22Rv1 (cell line): ENCODE data around the gene FRMD3.

Source experiments
- CTCF ChIP-seq: fragments of 450-650 bp; IDR thresholded peaks from 2 replicates; pipeline ENCODE4 v1.5.1; 2017; ENCODE audit warnings: mild to moderate bottlenecking
- ZFX ChIP-seq: fragments of 450-650 bp; IDR thresholded peaks from 2 replicates; pipeline ENCODE4 v1.6.1; 2017; ENCODE audit warnings: antibody characterized with exemption, borderline replicate concordance

GRCh38 chr9:83521011-83521410 lies 17.2 kb downstream of the FRMD3 start:
- no peak for TF ChIP-seq CTCF
- no peak for TF ChIP-seq ZFX
